Erythroblast (primary cell): ENCODE measurements around the gene CXorf58.

Experiments used
- GATA1 ChIP-seq: IDR thresholded peaks from 2 replicates; pipeline ENCODE4 v1.6.1; 2011; ENCODE audit warnings: low read depth, mild to moderate bottlenecking, control low read depth, low read length, moderate library complexity
- POLR2A ChIP-seq: IDR thresholded peaks from 2 replicates; pipeline ENCODE4 v1.6.1; 2011; ENCODE audit warnings: mild to moderate bottlenecking, low read length

- TF ChIP-seq POLR2A, result no peak
- no peak for TF ChIP-seq GATA1
Measured at GRCh38 chrX:23883737-23884354, 24.0 kb upstream of the CXorf58 start.
